ENCODE data around the gene PMVK. TPM values are rescaled to one million over a fixed set of nuclear protein-coding genes. Genes with fewer than 3 reads are reported as not detected.

PMVK gene
- total RNA-seq, 1 experiment from 2014 or later: 26.8 TPM

Small RNA genes lying within 50 kb of the gene (microRNA-seq; reads per million reads assigned to microRNA genes)
- not detected for gene MIR4258 (ENCODE audit: borderline number of aligned reads)

Other genes with a start within 250 kb of the PMVK start
- 1.3 to 2.1 TPM (median 1.9 TPM) in 3 replicates for gene KCNN3, start 66.4 kb downstream of the PMVK start, total RNA-seq (2021)
- gene PBXIP1, start 19.4 kb upstream of the PMVK start, total RNA-seq (2021): 26.5 to 30.7 TPM (median 28.4 TPM) in 3 replicates
- 37.4 to 38.8 TPM (median 38.0 TPM) in 3 replicates for gene PYGO2, start 25.1 kb upstream of the PMVK start, total RNA-seq (2021)
- 180 to 199 TPM (median 180 TPM) in 3 replicates for gene SHC1, start 34.0 kb upstream of the PMVK start, total RNA-seq (2021)
- gene CKS1B, start 38.0 kb upstream of the PMVK start, total RNA-seq (2021): 258 to 301 TPM (median 278 TPM) in 3 replicates
- 71.1 to 88.3 TPM (median 71.2 TPM) in 3 replicates for gene FLAD1, start 46.6 kb upstream of the PMVK start, total RNA-seq (2021)
- 0.48 to 1.2 TPM in 2 of 3 replicates, not detected in the other for gene LENEP, start 56.9 kb upstream of the PMVK start, total RNA-seq (2021)
- gene ZBTB7B, start 66.1 kb upstream of the PMVK start, total RNA-seq (2021): 29.8 to 32.1 TPM (median 31.5 TPM) in 3 replicates
- 0.83 to 1.8 TPM (median 1.6 TPM) in 3 replicates for gene DCST2, start 97.1 kb upstream of the PMVK start, total RNA-seq (2021)
- gene DCST1, start 97.1 kb upstream of the PMVK start, total RNA-seq (2021): 0.15 TPM in 1 of 3 replicates, not detected in the others
- gene ADAM15, start 114.6 kb upstream of the PMVK start, total RNA-seq (2021): 32.1 to 38.4 TPM (median 33.2 TPM) in 3 replicates
- 19.5 to 22.7 TPM (median 22.3 TPM) in 3 replicates for gene EFNA4, start 127.0 kb upstream of the PMVK start, total RNA-seq (2021)
- 12.5 to 15.4 TPM (median 15.4 TPM) in 3 replicates for gene EFNA3, start 142.1 kb upstream of the PMVK start, total RNA-seq (2021)
- gene EFNA1, start 191.2 kb upstream of the PMVK start, total RNA-seq (2021): 6.0 to 7.3 TPM (median 6.5 TPM) in 3 replicates
- gene SLC50A1, start 199.1 kb upstream of the PMVK start, total RNA-seq (2021): 39.0 to 47.8 TPM (median 46.0 TPM) in 3 replicates
- 70.6 to 79.8 TPM (median 73.5 TPM) in 3 replicates for gene DPM3, start 203.8 kb upstream of the PMVK start, total RNA-seq (2021)
- 104 to 161 TPM (median 147 TPM) in 3 replicates for gene KRTCAP2, start 236.6 kb upstream of the PMVK start, total RNA-seq (2021)
- 20.3 to 22.1 TPM (median 21.4 TPM) in 3 replicates for gene TRIM46, start 237.1 kb upstream of the PMVK start, total RNA-seq (2021)